HepG2 (cell line): Measurements from ENCODE around the gene PTCD3. TPM values are rescaled to one million over a fixed set of nuclear protein-coding genes. Genes with fewer than 3 reads are reported as not detected.

Experiments
- ATF3 ChIP-seq: sonication (generic); formaldehyde crosslinking; IDR thresholded peaks from 2 replicates; pipeline ENCODE4 v1.4.0; 2020; ENCODE audit warnings: missing genetic modification reagents
- DNMT1 ChIP-seq: sonication (generic); formaldehyde crosslinking; IDR thresholded peaks from 2 replicates; pipeline ENCODE4 v1.5.1; 2020; ENCODE audit warnings: mild to moderate bottlenecking, missing genetic modification reagents
- HMGXB4 ChIP-seq, 2 experiments: sonication (generic) in 1 of 2; formaldehyde crosslinking in 1 of 2; IDR thresholded peaks; 2 replicates each; pipeline versions ENCODE4 v1.4.0 to v1.6.1; 2018 to 2020; ENCODE audit warnings: missing genetic modification reagents in 2 of 2, borderline replicate concordance in 1 of 2, low read depth in 1 of 2, mild to moderate bottlenecking in 1 of 2, missing biosample characterization in 1 of 2
- HNF1A ChIP-seq, 2 experiments: sonication (generic) in 1 of 2; formaldehyde crosslinking in 1 of 2; IDR thresholded peaks; 2 replicates each; pipeline versions ENCODE4 v1.4.0 to v1.6.1; 2016 to 2020; ENCODE audit warnings: borderline replicate concordance in 1 of 2, low read depth in 1 of 2, mild to moderate bottlenecking in 1 of 2, missing genetic modification reagents in 1 of 2
- HOXA5 ChIP-seq: sonication (generic); formaldehyde crosslinking; IDR thresholded peaks from 2 replicates; pipeline ENCODE4 v1.4.0; 2020; ENCODE audit warnings: missing genetic modification reagents
- RCOR2 ChIP-seq: IDR thresholded peaks from 2 replicates; pipeline ENCODE4 v1.6.1; 2016; ENCODE audit warnings: missing biosample characterization, missing genetic modification reagents
- ZNF142 ChIP-seq: sonication (generic); formaldehyde crosslinking; IDR thresholded peaks from 2 replicates; pipeline ENCODE4 v1.4.0; 2020; ENCODE audit warnings: missing genetic modification reagents
- ZNF281 ChIP-seq: sonication (generic); formaldehyde crosslinking; IDR thresholded peaks from 2 replicates; pipeline ENCODE4 v1.4.0; 2020; ENCODE audit warnings: missing genetic modification reagents, borderline replicate concordance
- ZNF589 ChIP-seq: sonication (generic); formaldehyde crosslinking; conservative IDR thresholded peaks from 2 replicates; pipeline ENCODE4 v1.8.0; 2022; ENCODE audit warnings: mild to moderate bottlenecking, moderate library complexity, missing genetic modification reagents
- ZSCAN21 ChIP-seq: sonication (generic); formaldehyde crosslinking; IDR thresholded peaks from 2 replicates; pipeline ENCODE4 v1.8.0; 2022; ENCODE audit warnings: mild to moderate bottlenecking, missing genetic modification reagents, moderate library complexity, borderline replicate concordance
- polyA plus RNA-seq, 8 experiments: library from polyadenylated mRNA; depleted of rRNA in 3 of 8; stranded (reverse) in 7 of 8; unstranded in 1 of 8; fragments of >200 nt; fragmentation: Illumina TruSeq in 4 of 8; extraction: Trizol in 4 of 8; gene quantifications; 2 replicates each; pipeline versions ENCODE4 v1.2.1 to v1.2.3, GENCODE V29; 2011 to 2016; ENCODE audit warnings: low read depth in 4 of 8, missing spikeins in 1 of 8, mixed read lengths in 1 of 8; ENCODE audit not compliant: insufficient read depth in 1 of 8
- total RNA-seq, 5 experiments: library from RNA; depleted of rRNA; stranded (reverse); fragments of >200 nt; fragmentation: Illumina TruSeq; extraction: Trizol; gene quantifications; 2 replicates each; pipeline ENCODE4 v1.2.3, GENCODE V29; 2016; ENCODE audit warnings: low read depth in 1 of 5

The PTCD3 gene
- total and polyA plus RNA-seq, 2 of the 13 experiments (the other 11 are each of a cell fraction or from before 2014, with no cell fraction given), result 124 to 309 TPM

GRCh38 chr2:86105969-86106945 is at the start of gene PTCD3 (continued):
- TF ChIP-seq ZNF281 (CRISPR knock-in tag) (no peak; the same call in 1 of the 2 replicates), DNMT1 (CRISPR knock-in tag) (no peak), ATF3 (peak; percentile 64; the same call in 1 of the 2 replicates), ZNF142 (CRISPR knock-in tag) (no peak; the same call in 1 of the 2 replicates), ZSCAN21 (CRISPR knock-in tag) (no peak), RCOR2 (no peak), HMGXB4 (CRISPR knock-in tag; IDR thresholded peaks at IDR 0.05; ENCODE audit: borderline replicate concordance in 1 of 2, low read depth in 1 of 2) (peak; percentile 71 to 80), HNF1A (IDR thresholded peaks at IDR 0.05; ENCODE audit: low read depth) (no peak), HNF1A (CRISPR knock-in tag; IDR thresholded peaks at IDR 0.05; ENCODE audit: borderline replicate concordance) (no peak; the same call in 1 of the 2 replicates), HOXA5 (CRISPR knock-in tag) (peak; percentile 81; the same call in 1 of the 2 replicates), ZNF589 (0 out of 2 replicates have a peak, but pooled peaks have one; percentile 48)
